Endothelial cell of umbilical vein (primary cell): ENCODE measurements around the gene SLC25A23.

Experiments
- CTCF ChIP-seq, 2 donors: IDR thresholded peaks; 1 replicate in 1 of 2; 2 replicates in 1 of 2; pipeline ENCODE4 v1.5.1; 2011; ENCODE audit warnings: low read length in 2 of 2, mild to moderate bottlenecking in 2 of 2, moderate library complexity in 2 of 2, control low read depth in 1 of 2, inconsistent platforms in 1 of 2, low read depth in 1 of 2; ENCODE audit not compliant: insufficient read depth in 1 of 2; ENCODE audit errors: extremely low read depth in 1 of 2
- MAX ChIP-seq: IDR thresholded peaks from 2 replicates; pipeline ENCODE4 v1.6.1; 2011; ENCODE audit not compliant: insufficient read depth, insufficient read length
- MYC ChIP-seq: IDR thresholded peaks from one replicate; pipeline ENCODE4 v1.6.1; 2011; ENCODE audit warnings: mild to moderate bottlenecking, low read depth, low read length
- POLR2AphosphoS5 ChIP-seq: IDR thresholded peaks from 2 replicates; pipeline ENCODE4 v1.6.1; 2012; ENCODE audit warnings: low read depth, mild to moderate bottlenecking, control low read depth, low read length, moderate library complexity; ENCODE audit not compliant: insufficient read depth

- TF ChIP-seq CTCF (IDR thresholded peaks at IDR 0.05; ENCODE audit: extremely low read depth in 1 of 2, insufficient read depth in 1 of 2, low read depth in 1 of 2, low read length in 2 of 2) (no peak), MYC (no peak), POLR2AphosphoS5 (no peak), MAX (no peak)
These were observed 34.9 kb upstream of the SLC25A23 start for GRCh38 chr19:6494438-6495036.
